Type B pancreatic cell (in vitro differentiated cells): ENCODE data around the gene IL10. TPM values are rescaled to one million over a fixed set of nuclear protein-coding genes. Genes with fewer than 3 reads are reported as not detected.
"Not testable (repeated sequence)": the region's sequence is repeated elsewhere in the genome, so short reads cannot be mapped to it uniquely, and the experiment has no call there.

Experiments used
- DNase-seq: peaks from one replicate; pipeline ENCODE4 v3.0.0; 2021; ENCODE audit warnings: mixed read lengths; ENCODE audit not compliant: unreplicated experiment; ENCODE audit errors: extremely low spot score
- H3K27ac Mint-ChIP-seq: 2 replicates; pipeline ENCODE4 v1.8.0; 2021; ENCODE audit warnings: mild to moderate bottlenecking, mixed read lengths
- H3K27me3 Mint-ChIP-seq: 2 replicates; pipeline ENCODE4 v1.8.0; 2021; ENCODE audit warnings: mixed read lengths
- H3K36me3 Mint-ChIP-seq: 2 replicates; pipeline ENCODE4 v1.8.0; 2021; ENCODE audit warnings: mixed read lengths
- H3K4me1 Mint-ChIP-seq: one replicate; pipeline ENCODE4 v1.8.0; 2021; ENCODE audit warnings: mixed read lengths; ENCODE audit not compliant: unreplicated experiment
- H3K4me3 Mint-ChIP-seq: 2 replicates; pipeline ENCODE4 v1.8.0; 2021; ENCODE audit warnings: mild to moderate bottlenecking, mixed read lengths
- H3K9me3 Mint-ChIP-seq: 2 replicates; pipeline ENCODE4 v1.8.0; 2021; ENCODE audit warnings: mixed read lengths
- total RNA-seq: library from RNA; stranded (reverse); gene quantifications from 2 replicates; pipeline ENCODE4 v1.2.1, GENCODE V29; 2021; ENCODE audit warnings: low replicate concordance
- TF ChIP-seq, protein P1 (sequence below): fragments of 200-600 bp; sonication (generic); conservative IDR thresholded peaks from 2 replicates; pipeline ENCODE4 v1.5.0; 2021; ENCODE audit warnings: antibody characterized with exemption, mild to moderate bottlenecking

Gene IL10
- total RNA-seq, 1 donor from 2014 or later: not detected

GRCh38 chr1:206770531-206771337 lies 1.6 kb downstream of the IL10 start, which contains the start of gene IL19:
TSS of gene IL19 (plus strand) at chr1:206770773. CDS start at chr1:206836663, 65,890 bp downstream.
- DNase-seq: no peak
- no peak within 1 kb of the TSS for H3K27ac Mint-ChIP-seq
- no peaks in the 10 kb centered on the region for H3K9me3 Mint-ChIP-seq
- H3K36me3 Mint-ChIP-seq: no peaks in the 10 kb centered on the region
- H3K27me3 Mint-ChIP-seq: peaks cover 20% of the 10 kb centered on the region
- H3K4me1 Mint-ChIP-seq: peaks cover 17% of the 10 kb centered on the region
- H3K4me3 Mint-ChIP-seq: no peak within 1 kb of the TSS
- TF ChIP-seq, protein P1, sequence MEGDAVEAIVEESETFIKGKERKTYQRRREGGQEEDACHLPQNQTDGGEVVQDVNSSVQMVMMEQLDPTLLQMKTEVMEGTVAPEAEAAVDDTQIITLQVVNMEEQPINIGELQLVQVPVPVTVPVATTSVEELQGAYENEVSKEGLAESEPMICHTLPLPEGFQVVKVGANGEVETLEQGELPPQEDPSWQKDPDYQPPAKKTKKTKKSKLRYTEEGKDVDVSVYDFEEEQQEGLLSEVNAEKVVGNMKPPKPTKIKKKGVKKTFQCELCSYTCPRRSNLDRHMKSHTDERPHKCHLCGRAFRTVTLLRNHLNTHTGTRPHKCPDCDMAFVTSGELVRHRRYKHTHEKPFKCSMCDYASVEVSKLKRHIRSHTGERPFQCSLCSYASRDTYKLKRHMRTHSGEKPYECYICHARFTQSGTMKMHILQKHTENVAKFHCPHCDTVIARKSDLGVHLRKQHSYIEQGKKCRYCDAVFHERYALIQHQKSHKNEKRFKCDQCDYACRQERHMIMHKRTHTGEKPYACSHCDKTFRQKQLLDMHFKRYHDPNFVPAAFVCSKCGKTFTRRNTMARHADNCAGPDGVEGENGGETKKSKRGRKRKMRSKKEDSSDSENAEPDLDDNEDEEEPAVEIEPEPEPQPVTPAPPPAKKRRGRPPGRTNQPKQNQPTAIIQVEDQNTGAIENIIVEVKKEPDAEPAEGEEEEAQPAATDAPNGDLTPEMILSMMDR: no peak

DNA sequence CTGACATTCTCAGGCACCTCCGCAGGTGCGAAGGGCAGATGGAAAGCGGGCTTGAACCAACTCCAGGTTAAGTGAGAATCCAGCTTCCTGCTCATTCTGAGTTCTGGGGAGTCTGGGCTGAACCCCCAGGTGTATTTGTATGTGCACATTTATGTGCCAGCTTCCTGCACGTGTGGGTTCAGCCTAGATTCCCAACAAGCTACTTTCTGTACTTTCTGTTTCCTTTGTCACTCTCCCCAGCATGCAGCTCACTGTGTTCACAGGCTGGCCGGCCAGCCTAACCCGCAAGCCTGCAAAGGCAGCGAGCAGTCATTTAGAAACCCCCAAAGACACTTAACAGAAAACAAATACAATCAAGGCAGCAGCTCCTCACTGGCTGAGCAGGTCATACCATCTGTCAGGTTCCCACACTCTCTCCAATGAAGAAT lies 3.0 kb downstream of the IL10 start:
- peaks cover 20% of the 10 kb centered on the region for H3K27me3 Mint-ChIP-seq
- peaks cover 17% of the 10 kb centered on the region for H3K4me1 Mint-ChIP-seq
- no peak for DNase-seq
- no peak overlapping the region for H3K4me3 Mint-ChIP-seq
- H3K27ac Mint-ChIP-seq: no peak overlapping the region
- TF ChIP-seq, protein P1: no peak
- no peaks in the 10 kb centered on the region for H3K9me3 Mint-ChIP-seq
- H3K36me3 Mint-ChIP-seq: no peaks in the 10 kb centered on the region

GRCh38 chr1:206768472-206769303 lies 3.6 kb downstream of the IL10 start:
- no peaks in the 10 kb centered on the region for H3K9me3 Mint-ChIP-seq
- DNase-seq: no peak
- no peak overlapping the region for H3K4me3 Mint-ChIP-seq
- H3K36me3 Mint-ChIP-seq: no peaks in the 10 kb centered on the region
- H3K27ac Mint-ChIP-seq: no peak overlapping the region
- peaks cover 17% of the 10 kb centered on the region for H3K4me1 Mint-ChIP-seq
- TF ChIP-seq, protein P1: no peak
- peaks cover 20% of the 10 kb centered on the region for H3K27me3 Mint-ChIP-seq

- Mint-ChIP-seq H3K27me3 (peaks cover 14% of the 10 kb centered on the region), H3K36me3 (no peaks in the 10 kb centered on the region), H3K4me3 (no peak overlapping the region), H3K4me1 (peaks cover 11% of the 10 kb centered on the region), H3K27ac (no peak overlapping the region), H3K9me3 (no peaks in the 10 kb centered on the region)
- TF ChIP-seq, protein P1: no peak
- DNase-seq: no peak
Measured at GRCh38 chr1:206766251-206766856, 5.9 kb downstream of the IL10 start.

GRCh38 chr1:206765771-206766170 lies 6.5 kb downstream of the IL10 start:
- not testable (repeated sequence) for H3K27ac Mint-ChIP-seq, H3K27me3 Mint-ChIP-seq, H3K36me3 Mint-ChIP-seq, DNase-seq, H3K4me1 Mint-ChIP-seq, H3K4me3 Mint-ChIP-seq, H3K9me3 Mint-ChIP-seq

DNA sequence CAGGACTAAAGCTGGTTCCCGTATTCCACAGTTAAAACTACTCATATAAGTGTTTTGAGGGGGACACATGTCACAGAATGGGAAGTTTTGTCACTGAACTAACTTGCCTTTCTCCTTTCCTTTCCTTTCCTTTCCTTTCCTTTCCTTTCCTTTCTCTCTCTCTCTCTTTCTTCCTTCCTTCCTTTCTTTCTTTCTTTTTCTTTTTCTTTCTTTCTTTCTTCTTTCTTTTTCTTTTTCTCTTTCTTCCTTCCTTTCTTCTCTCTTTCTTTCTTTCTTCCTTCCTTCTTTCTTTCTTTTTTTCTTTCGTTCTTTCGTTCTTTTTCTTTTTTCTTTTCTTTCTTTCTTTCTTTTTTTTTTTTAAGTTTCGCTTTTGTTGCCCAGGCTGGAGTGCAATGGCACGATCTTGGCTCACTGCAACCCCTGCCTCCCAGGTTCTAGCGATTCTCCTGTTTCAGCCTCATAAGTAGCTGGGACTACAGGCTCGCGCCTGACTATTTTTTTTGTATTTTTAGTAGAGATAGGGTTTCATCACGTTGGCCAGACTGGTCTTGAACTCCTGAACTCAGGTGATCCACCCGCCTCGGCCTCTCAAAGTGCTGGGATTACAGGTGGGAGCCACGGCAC lies 9.4 kb downstream of the IL10 start:
- H3K9me3 Mint-ChIP-seq, H3K4me1 Mint-ChIP-seq, H3K27ac Mint-ChIP-seq, H3K4me3 Mint-ChIP-seq, DNase-seq, H3K27me3 Mint-ChIP-seq, H3K36me3 Mint-ChIP-seq: not testable (repeated sequence)
